ENCODE results near the gene PHLDB2. TPM values are rescaled to one million over a fixed set of nuclear protein-coding genes. Genes with fewer than 3 reads are reported as not detected.
A peak's percentile ranks its signal among the peaks of the same experiment; 100 is the strongest.

Gene PHLDB2
- total RNA-seq, 1 experiment from 2014 or later, result 60.5 TPM

DNA sequence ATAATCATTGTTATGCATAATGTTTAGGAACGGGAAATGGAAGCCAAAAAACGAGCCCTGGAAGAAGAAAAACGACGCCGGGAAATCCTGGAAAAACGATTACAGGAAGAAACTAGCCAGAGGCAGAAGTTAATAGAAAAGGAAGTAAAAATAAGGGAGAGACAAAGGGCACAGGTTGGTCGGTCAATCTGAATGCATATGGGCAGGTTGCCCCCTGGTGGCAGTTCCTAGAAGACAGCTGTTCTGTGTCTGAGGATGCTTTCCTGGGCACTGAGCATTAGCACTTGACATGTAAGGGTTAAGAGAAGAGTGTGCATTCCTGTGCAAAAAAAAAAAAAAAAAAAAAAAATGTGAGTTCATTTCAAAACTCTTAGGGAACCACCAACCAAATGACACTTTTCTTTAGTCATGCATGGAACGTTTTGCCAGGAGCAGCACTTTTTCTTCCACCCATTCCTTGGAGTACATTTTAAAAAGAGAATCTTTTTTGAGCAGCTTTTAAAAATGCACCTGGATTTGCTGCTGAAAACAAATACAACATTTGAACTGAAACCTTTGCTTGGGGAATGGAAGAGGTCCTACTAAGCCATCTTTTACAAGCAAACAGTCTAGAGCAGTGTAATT lies 108.7 kb downstream of the PHLDB2 start:
- TF ChIP-seq, protein P1, sequence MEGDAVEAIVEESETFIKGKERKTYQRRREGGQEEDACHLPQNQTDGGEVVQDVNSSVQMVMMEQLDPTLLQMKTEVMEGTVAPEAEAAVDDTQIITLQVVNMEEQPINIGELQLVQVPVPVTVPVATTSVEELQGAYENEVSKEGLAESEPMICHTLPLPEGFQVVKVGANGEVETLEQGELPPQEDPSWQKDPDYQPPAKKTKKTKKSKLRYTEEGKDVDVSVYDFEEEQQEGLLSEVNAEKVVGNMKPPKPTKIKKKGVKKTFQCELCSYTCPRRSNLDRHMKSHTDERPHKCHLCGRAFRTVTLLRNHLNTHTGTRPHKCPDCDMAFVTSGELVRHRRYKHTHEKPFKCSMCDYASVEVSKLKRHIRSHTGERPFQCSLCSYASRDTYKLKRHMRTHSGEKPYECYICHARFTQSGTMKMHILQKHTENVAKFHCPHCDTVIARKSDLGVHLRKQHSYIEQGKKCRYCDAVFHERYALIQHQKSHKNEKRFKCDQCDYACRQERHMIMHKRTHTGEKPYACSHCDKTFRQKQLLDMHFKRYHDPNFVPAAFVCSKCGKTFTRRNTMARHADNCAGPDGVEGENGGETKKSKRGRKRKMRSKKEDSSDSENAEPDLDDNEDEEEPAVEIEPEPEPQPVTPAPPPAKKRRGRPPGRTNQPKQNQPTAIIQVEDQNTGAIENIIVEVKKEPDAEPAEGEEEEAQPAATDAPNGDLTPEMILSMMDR (IDR thresholded peaks at IDR 0.05; ENCODE audit: insufficient read depth in 1 of 2, low read depth in 1 of 2, low read length in 1 of 2, severe bottlenecking in 1 of 2, unreplicated experiment in 1 of 2), result peak; percentile 74 to 88
- no peak overlapping the region for H3K4me3 Mint-ChIP-seq (ENCODE audit: unreplicated experiment)
- Histone ChIP-seq H3K27me3 (replicated peaks; ENCODE audit: control insufficient read depth, insufficient read depth, low read length) (no peaks in the 10 kb centered on the region), H3K4me1 (peaks cover 6% of the 10 kb centered on the region), H3K4me3 (ENCODE audit: low read depth, low read length) (no peak overlapping the region), H3K36me3 (ENCODE audit: control insufficient read depth, insufficient read depth, low read length) (no peaks in the 10 kb centered on the region; the same call in 1 of the 2 replicates), H3K9me3 (no peaks in the 10 kb centered on the region)
- no peaks in the 10 kb centered on the region for H3K27me3 Mint-ChIP-seq (ENCODE audit: insufficient read depth, unreplicated experiment)
- ChIA-PET POLR2A (no interaction called here), CTCF (interaction anchor here (0.7 to 1.5 kb wide), 10 partner anchors 9 to 299 kb away, joined by 3 to 20 read pairs (median 4); partner anchors contain the start of gene ABHD10)
- intact Hi-C loops (cut with micrococcal nuclease; ENCODE audit: unreplicated experiment), result loop anchor here (1.0 to 5.0 kb wide), 6 partner anchors 72 to 390 kb away; no protein-coding TSS in a partner anchor
- DNase-seq, result peak; percentile 80 to 86
- H3K36me3 Mint-ChIP-seq (ENCODE audit: insufficient read depth, unreplicated experiment), result peaks cover 61% of the 10 kb centered on the region
- H3K4me1 Mint-ChIP-seq (ENCODE audit: low read depth, unreplicated experiment), result peaks cover 12% of the 10 kb centered on the region
- H3K9me3 Mint-ChIP-seq (ENCODE audit: unreplicated experiment), result no peaks in the 10 kb centered on the region
- peak overlapping the region; percentile 0 for H3K27ac Mint-ChIP-seq (ENCODE audit: unreplicated experiment)
- BruUV-seq (replicated peaks), result no TSS peak

DNA sequence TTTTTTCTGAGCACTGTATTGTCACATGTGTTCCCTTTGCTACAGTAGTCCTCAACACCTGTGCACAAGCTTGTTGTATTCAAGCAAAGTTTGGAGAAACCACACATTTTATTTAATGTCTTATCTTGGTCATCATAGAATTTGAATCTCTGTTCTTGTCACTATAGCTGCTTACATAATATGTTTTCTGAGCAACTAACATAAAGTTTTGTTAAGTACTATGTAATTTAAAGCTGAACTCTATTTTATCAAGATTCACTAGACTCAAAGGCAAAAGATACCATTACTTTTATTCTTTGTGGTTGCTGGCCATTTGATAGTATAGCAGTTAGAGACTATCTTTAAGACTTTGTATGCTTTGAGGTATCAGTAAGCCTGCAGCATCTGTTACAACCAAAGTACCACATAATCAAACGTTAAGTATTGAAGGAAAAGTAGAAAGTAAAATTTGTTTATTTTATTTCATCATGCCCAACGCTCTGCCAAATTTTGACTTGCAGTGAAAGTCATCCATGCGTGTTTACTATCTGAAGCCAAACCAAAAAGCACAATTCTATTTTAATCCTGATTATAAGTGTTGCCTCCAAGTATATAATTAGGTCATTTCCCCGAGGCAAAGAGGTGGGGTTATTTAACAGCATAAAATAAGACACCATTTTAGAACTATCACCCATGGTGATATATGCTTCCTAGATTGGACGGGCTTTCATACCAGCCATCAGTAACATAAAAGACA lies 109.4 kb downstream of the PHLDB2 start:
- intact Hi-C loops (cut with micrococcal nuclease; ENCODE audit: unreplicated experiment), result loop anchor here (5.0 kb wide), 1 partner anchor 391 kb away; no protein-coding TSS in a partner anchor
- no peaks in the 10 kb centered on the region for H3K9me3 ChIP-seq
- no peaks in the 10 kb centered on the region; the same call in 1 of the 2 replicates for H3K36me3 ChIP-seq (ENCODE audit: control insufficient read depth, insufficient read depth, low read length)
- TF ChIP-seq, protein P1 (IDR thresholded peaks at IDR 0.05; ENCODE audit: insufficient read depth in 1 of 2, low read depth in 1 of 2, low read length in 1 of 2, severe bottlenecking in 1 of 2, unreplicated experiment in 1 of 2), result no peak
- Mint-ChIP-seq H3K36me3 (ENCODE audit: insufficient read depth, unreplicated experiment) (peaks cover 60% of the 10 kb centered on the region), H3K4me1 (ENCODE audit: low read depth, unreplicated experiment) (peaks cover 12% of the 10 kb centered on the region), H3K27ac (ENCODE audit: unreplicated experiment) (no peak overlapping the region), H3K9me3 (ENCODE audit: unreplicated experiment) (no peaks in the 10 kb centered on the region), H3K4me3 (ENCODE audit: unreplicated experiment) (no peak overlapping the region), H3K27me3 (ENCODE audit: insufficient read depth, unreplicated experiment) (no peaks in the 10 kb centered on the region)
- DNase-seq, result no peak
- no TSS peak for BruUV-seq (replicated peaks)
- CTCF ChIA-PET, result interaction anchor here (0.7 to 1.5 kb wide), 9 partner anchors 10 to 300 kb away, joined by 3 to 20 read pairs (median 5); partner anchors contain the start of gene ABHD10
- no peaks in the 10 kb centered on the region for H3K27me3 ChIP-seq (replicated peaks; ENCODE audit: control insufficient read depth, insufficient read depth, low read length)
- H3K4me3 ChIP-seq (ENCODE audit: low read depth, low read length), result no peak overlapping the region
- H3K4me1 ChIP-seq, result peaks cover 6% of the 10 kb centered on the region
- POLR2A ChIA-PET, result no interaction called here

- Mint-ChIP-seq H3K27ac (ENCODE audit: unreplicated experiment) (no peak overlapping the region), H3K4me3 (ENCODE audit: unreplicated experiment) (no peak overlapping the region), H3K4me1 (ENCODE audit: low read depth, unreplicated experiment) (peaks cover 12% of the 10 kb centered on the region), H3K27me3 (ENCODE audit: insufficient read depth, unreplicated experiment) (no peaks in the 10 kb centered on the region), H3K9me3 (ENCODE audit: unreplicated experiment) (no peaks in the 10 kb centered on the region), H3K36me3 (ENCODE audit: insufficient read depth, unreplicated experiment) (peaks cover 54% of the 10 kb centered on the region)
- no peak for DNase-seq
- Histone ChIP-seq H3K27me3 (replicated peaks; ENCODE audit: control insufficient read depth, insufficient read depth, low read length) (no peaks in the 10 kb centered on the region), H3K4me1 (peaks cover 6% of the 10 kb centered on the region), H3K9me3 (no peaks in the 10 kb centered on the region), H3K4me3 (ENCODE audit: low read depth, low read length) (no peak overlapping the region), H3K36me3 (ENCODE audit: control insufficient read depth, insufficient read depth, low read length) (no peaks in the 10 kb centered on the region; the same call in 1 of the 2 replicates)
- ChIA-PET POLR2A (no interaction called here), CTCF (interaction anchor here (1.4 kb wide), 1 partner anchor 8 kb away, joined by 3 read pairs; the partner anchor contains the start of gene ABHD10)
- intact Hi-C loops (cut with micrococcal nuclease; ENCODE audit: unreplicated experiment), result no loop called here
- TF ChIP-seq, protein P1 (IDR thresholded peaks at IDR 0.05; ENCODE audit: insufficient read depth in 1 of 2, low read depth in 1 of 2, low read length in 1 of 2, severe bottlenecking in 1 of 2, unreplicated experiment in 1 of 2), result no peak
- BruUV-seq (replicated peaks), result no TSS peak
These were observed 111.3 kb downstream of the PHLDB2 start for GRCh38 chr3:111970376-111970775.

Measured in Caco-2 (cell line).